HepG2 (cell line): ENCODE data around the gene GZF1. TPM values are rescaled to one million over a fixed set of nuclear protein-coding genes. Genes with fewer than 3 reads are reported as not detected.

Source experiments
- ATAC-seq: fragments of 200-7000 bp; cut with Tn5 transposase; 3 replicates; pipeline ENCODE4 v1.9.1; 2020; ENCODE audit warnings: mild to moderate bottlenecking, moderate library complexity
- BruUV-seq: library from RNA; stranded (reverse); fragments of 400-500 nt; replicated peaks from 2 replicates; lab custom pipeline; 2021; lab: Mats Ljungman, UMichigan
- CTCF ChIA-PET: fragments of 300-600 bp; formaldehyde crosslinking; extraction: SDS; loops from one replicate; lab custom pipeline; 2021; ENCODE audit warnings: low total read pairs, inconsistent platforms, low intra/inter-chr PET ratio; lab: Yijun Ruan, JAX
- POLR2A ChIA-PET: fragments of 350-600 bp; sonication (Branson Sonifier 250); formaldehyde crosslinking; loops from one replicate; lab custom pipeline; 2020; ENCODE audit warnings: antibody characterized with exemption, inconsistent platforms; lab: Yijun Ruan, JAX
- DNase-seq: peaks from one replicate; pipeline ENCODE4 v3.0.0-alpha.2; 2015; ENCODE audit warnings: low spot score
- FAIRE-seq: peaks from 3 replicates; lab custom pipeline; 2011; peaks lifted over from hg19 to GRCh38; lab: Jason Lieb, UNC
- H2AFZ ChIP-seq: one replicate; pipeline ENCODE4 v1.6.1; 2011; ENCODE audit warnings: low read length, inconsistent platforms
- H3K27ac ChIP-seq: fragments of 300-600 bp; 3 replicates; pipeline ENCODE4 v1.8.0; 2011; ENCODE audit warnings: mixed run types, mild to moderate bottlenecking, mixed read lengths, low read length, inconsistent platforms; ENCODE audit not compliant: insufficient read depth; ENCODE audit errors: extremely low read length
- H3K27me3 ChIP-seq, 2 experiments: fragments of 200-600 bp in 1 of 2; 2 replicates in 1 of 2; 3 replicates in 1 of 2; pipeline versions ENCODE4 v1.6.0 to v1.8.0; 2011; ENCODE audit warnings: low read length in 2 of 2, mild to moderate bottlenecking in 2 of 2, moderate library complexity in 2 of 2, inconsistent platforms in 1 of 2; ENCODE audit not compliant: insufficient read depth in 2 of 2, control insufficient read depth in 1 of 2
- H3K36me3 ChIP-seq, 2 experiments: fragments of 200-600 bp in 1 of 2; replicated peaks in 1 of 2; 2 replicates in 1 of 2; 3 replicates in 1 of 2; pipeline versions ENCODE4 v1.5.1 to v1.8.0; 2011; ENCODE audit warnings: low read length in 2 of 2, inconsistent platforms in 1 of 2; ENCODE audit not compliant: insufficient read depth in 2 of 2, control insufficient read depth in 1 of 2
- H3K4me1 ChIP-seq: 2 replicates; pipeline ENCODE4 v1.5.1; 2012; ENCODE audit warnings: low read length, inconsistent platforms; ENCODE audit not compliant: insufficient read depth
- H3K4me2 ChIP-seq: 2 replicates; pipeline ENCODE4 v1.6.0; 2011; ENCODE audit warnings: low read depth, low read length, inconsistent platforms
- H3K4me3 ChIP-seq, 3 experiments: fragments of 200-600 bp in 1 of 3; sonication (generic), shearing (Covaris generic) in 1 of 3; replicated peaks in 1 of 3; 2 replicates each; pipeline ENCODE4 v1.5.1; 2011 to 2016; ENCODE audit warnings: low read length in 3 of 3, inconsistent platforms in 2 of 3, low read depth in 2 of 3, mild to moderate bottlenecking in 2 of 3, control low read depth in 1 of 3, mixed read lengths in 1 of 3; ENCODE audit not compliant: insufficient read depth in 1 of 3
- H3K79me2 ChIP-seq: one replicate; pipeline ENCODE4 v1.6.1; 2011; ENCODE audit warnings: low read length, inconsistent platforms; ENCODE audit not compliant: insufficient read depth
- H3K9ac ChIP-seq: 2 replicates; pipeline ENCODE4 v1.6.0; 2011; ENCODE audit warnings: mild to moderate bottlenecking, low read depth, low read length, inconsistent platforms; ENCODE audit not compliant: insufficient read depth
- H3K9me3 ChIP-seq: 2 replicates; pipeline ENCODE4 v1.5.1; 2012; ENCODE audit warnings: mild to moderate bottlenecking, low read length
- H4K20me1 ChIP-seq: 2 replicates; pipeline ENCODE4 v1.6.0; 2011; ENCODE audit warnings: inconsistent platforms, mild to moderate bottlenecking, low read length, moderate library complexity; ENCODE audit not compliant: insufficient read depth
- EZH2 ChIP-seq: conservative IDR thresholded peaks from 2 replicates; pipeline ENCODE4 v1.6.1; 2012; ENCODE audit warnings: mild to moderate bottlenecking, low read depth, low read length, moderate library complexity
- HNF4A ChIP-seq: sonication (generic); formaldehyde crosslinking; IDR thresholded peaks from 2 replicates; pipeline ENCODE4 v1.4.0; 2020; ENCODE audit warnings: missing genetic modification reagents
- MED8 ChIP-seq: sonication (generic); formaldehyde crosslinking; IDR thresholded peaks from 2 replicates; pipeline ENCODE4 v1.8.1; 2023; ENCODE audit warnings: mild to moderate bottlenecking, missing genetic modification reagents; ENCODE audit not compliant: insufficient replicate concordance
- NFAT5 ChIP-seq: sonication (generic); formaldehyde crosslinking; IDR thresholded peaks from 2 replicates; pipeline ENCODE4 v1.4.0; 2020; ENCODE audit warnings: missing genetic modification reagents
- PHF8 ChIP-seq: sonication (generic); formaldehyde crosslinking; IDR thresholded peaks from 2 replicates; pipeline ENCODE4 v1.5.0; 2020; ENCODE audit warnings: missing genetic modification reagents
- SRSF9 ChIP-seq: fragments of 200-400 bp; formaldehyde crosslinking; IDR thresholded peaks from 2 replicates; pipeline ENCODE4 v1.6.1; 2018; ENCODE audit warnings: borderline replicate concordance, mild to moderate bottlenecking, low read depth, low read length; ENCODE audit not compliant: insufficient read depth, poor library complexity, severe bottlenecking
- STAG1 ChIP-seq: sonication (generic); formaldehyde crosslinking; IDR thresholded peaks from 2 replicates; pipeline ENCODE4 v1.4.0; 2020; ENCODE audit warnings: missing genetic modification reagents
- TCF7L2 ChIP-seq: IDR thresholded peaks from 2 replicates; pipeline ENCODE4 v1.6.1; 2011; ENCODE audit warnings: mild to moderate bottlenecking, low read depth, low read length, moderate library complexity
- ZBTB38 ChIP-seq: sonication (generic); formaldehyde crosslinking; IDR thresholded peaks from 2 replicates; pipeline ENCODE4 v1.5.1; 2020; ENCODE audit warnings: mild to moderate bottlenecking, missing genetic modification reagents
- ZNF180 ChIP-seq: sonication (generic); formaldehyde crosslinking; IDR thresholded peaks from 2 replicates; pipeline ENCODE4 v1.4.0; 2020; ENCODE audit warnings: low read depth, missing genetic modification reagents, borderline replicate concordance
- ZNF556 ChIP-seq: sonication (generic); formaldehyde crosslinking; IDR thresholded peaks from 2 replicates; pipeline ENCODE4 v1.4.0; 2020; ENCODE audit warnings: mild to moderate bottlenecking, missing genetic modification reagents, borderline replicate concordance
- ZNF740 ChIP-seq: sonication (generic); formaldehyde crosslinking; IDR thresholded peaks from 2 replicates; pipeline ENCODE4 v1.4.0; 2020; ENCODE audit warnings: missing genetic modification reagents
- ZSCAN25 ChIP-seq: sonication (generic); formaldehyde crosslinking; IDR thresholded peaks from 2 replicates; pipeline ENCODE4 v1.8.0; 2022; ENCODE audit warnings: mild to moderate bottlenecking, missing genetic modification reagents
- WGBS: methylation state at CpG from one replicate; pipeline ENCODE4 v1.1.6; 2017; ENCODE audit warnings: low lambda C conversion rate; 5-methylcytosine and 5-hydroxymethylcytosine counted together
- in situ Hi-C: cut with HindIII; loops from 2 replicates; pipeline ENCODE4 v1.10.0; 2017; ENCODE audit warnings: low pct_unique_long_range_greater_than_20kb; ENCODE audit not compliant: extremely low pct_ligation_motif_present
- intact Hi-C: fragments of 100-400 bp; cut with micrococcal nuclease; formaldehyde crosslinking; loops from one replicate; pipeline ENCODE4 v1.10.0; 2022; ENCODE audit not compliant: unreplicated experiment
- polyA plus RNA-seq, 8 experiments: library from polyadenylated mRNA; depleted of rRNA in 3 of 8; stranded (reverse) in 7 of 8; unstranded in 1 of 8; fragments of >200 nt; fragmentation: Illumina TruSeq in 4 of 8; extraction: Trizol in 4 of 8; gene quantifications; 2 replicates each; pipeline versions ENCODE4 v1.2.1 to v1.2.3, GENCODE V29; 2011 to 2016; ENCODE audit warnings: low read depth in 4 of 8, missing spikeins in 1 of 8, mixed read lengths in 1 of 8; ENCODE audit not compliant: insufficient read depth in 1 of 8
- total RNA-seq, 5 experiments: library from RNA; depleted of rRNA; stranded (reverse); fragments of >200 nt; fragmentation: Illumina TruSeq; extraction: Trizol; gene quantifications; 2 replicates each; pipeline ENCODE4 v1.2.3, GENCODE V29; 2016; ENCODE audit warnings: low read depth in 1 of 5

The GZF1 gene
- total and polyA plus RNA-seq, 2 of the 13 experiments (the other 11 are each of a cell fraction or from before 2014, with no cell fraction given): 16.9 to 26.0 TPM

- Histone ChIP-seq H3K36me3 (no peaks in the 10 kb centered on the region), H3K27ac (no peak overlapping the region), H3K79me2 (no peaks in the 10 kb centered on the region), H3K9me3 (no peaks in the 10 kb centered on the region), H3K4me2 (no peak overlapping the region), H3K4me3 (no peak overlapping the region), H3K27me3 (no peaks in the 10 kb centered on the region), H3K4me1 (peaks cover 17% of the 10 kb centered on the region), H3K9ac (no peak overlapping the region), H4K20me1 (no peaks in the 10 kb centered on the region), H2AFZ (no peak overlapping the region)
- 64% methylated on average over 5 of the region's 5 CpGs for WGBS
- in situ Hi-C loops: no loop called here
- intact Hi-C loops: no loop called here
- ChIA-PET POLR2A (interaction anchor here (0.9 to 1.5 kb wide), 2 partner anchors 14 to 66 kb away, joined by 3 read pairs; no protein-coding TSS in a partner anchor), CTCF (no interaction called here)
- DNase-seq (no peak), FAIRE-seq (no peak), ATAC-seq (no peak)
- TF ChIP-seq STAG1 (no peak), TCF7L2 (no peak), MED8 (CRISPR knock-in tag) (peak; percentile 10)
- no TSS peak for BruUV-seq
Measured at GRCh38 chr20:23335521-23335920, 26.5 kb upstream of the GZF1 start.

- FAIRE-seq (peak; percentile 68), ATAC-seq (peak; percentile 84), DNase-seq (peak; percentile 70)
- ChIA-PET POLR2A (interaction anchor here (1.1 to 6.3 kb wide), 4 partner anchors 14 to 645 kb away, joined by 3 to 54 read pairs (median 4); partner anchors contain the start of genes NAPB and NXT1), CTCF (no interaction called here)
- peak overlapping the region; percentile 64 for H3K4me2 ChIP-seq
- no peaks in the 10 kb centered on the region for H3K36me3 ChIP-seq
- H4K20me1 ChIP-seq: no peaks in the 10 kb centered on the region
- BruUV-seq: no TSS peak
- no peak overlapping the region for H3K9ac ChIP-seq
- peak overlapping the region in 2 of 3 experiments; percentile 2 to 19; a peak in 2 of 6 replicates for H3K4me3 ChIP-seq
- H3K27ac ChIP-seq: no peak overlapping the region
- no peaks in the 10 kb centered on the region for H3K79me2 ChIP-seq
- H3K27me3 ChIP-seq: no peaks in the 10 kb centered on the region
- peaks cover 17% of the 10 kb centered on the region for H3K4me1 ChIP-seq
- intact Hi-C loops: no loop called here
- WGBS: 37% methylated on average over 5 of the region's 5 CpGs
- in situ Hi-C loops: no loop called here
- H2AFZ ChIP-seq: no peak overlapping the region
- no peaks in the 10 kb centered on the region for H3K9me3 ChIP-seq
- TF ChIP-seq ZSCAN25 (CRISPR knock-in tag): no peak
- TF ChIP-seq HNF4A (CRISPR knock-in tag): peak; percentile 69
- no peak for TF ChIP-seq SRSF9
- TF ChIP-seq ZNF556: 0 out of 2 replicates have a peak, but pooled peaks have one; percentile 19
- no peak for TF ChIP-seq ZBTB38 (CRISPR knock-in tag)
- no peak for TF ChIP-seq ZNF180
- no peak for TF ChIP-seq ZNF740 (CRISPR knock-in tag)
- TF ChIP-seq PHF8: no peak
- no peak for TF ChIP-seq EZH2
- TF ChIP-seq NFAT5: no peak
Measured at GRCh38 chr20:23336476-23336875, 25.5 kb upstream of the GZF1 start.
